ENCODE results near the gene UFM1. TPM values are rescaled to one million over a fixed set of nuclear protein-coding genes. Genes with fewer than 3 reads are reported as not detected.

UFM1 gene
- total RNA-seq, 1 donor from 2014 or later: 33.0 TPM

GRCh38 chr13:38321654-38322053 lies 28.0 kb upstream of the UFM1 start:
- H3K4me3 ChIP-seq (ENCODE audit: low read depth, low read length): no peak overlapping the region
- TF ChIP-seq, protein P1, sequence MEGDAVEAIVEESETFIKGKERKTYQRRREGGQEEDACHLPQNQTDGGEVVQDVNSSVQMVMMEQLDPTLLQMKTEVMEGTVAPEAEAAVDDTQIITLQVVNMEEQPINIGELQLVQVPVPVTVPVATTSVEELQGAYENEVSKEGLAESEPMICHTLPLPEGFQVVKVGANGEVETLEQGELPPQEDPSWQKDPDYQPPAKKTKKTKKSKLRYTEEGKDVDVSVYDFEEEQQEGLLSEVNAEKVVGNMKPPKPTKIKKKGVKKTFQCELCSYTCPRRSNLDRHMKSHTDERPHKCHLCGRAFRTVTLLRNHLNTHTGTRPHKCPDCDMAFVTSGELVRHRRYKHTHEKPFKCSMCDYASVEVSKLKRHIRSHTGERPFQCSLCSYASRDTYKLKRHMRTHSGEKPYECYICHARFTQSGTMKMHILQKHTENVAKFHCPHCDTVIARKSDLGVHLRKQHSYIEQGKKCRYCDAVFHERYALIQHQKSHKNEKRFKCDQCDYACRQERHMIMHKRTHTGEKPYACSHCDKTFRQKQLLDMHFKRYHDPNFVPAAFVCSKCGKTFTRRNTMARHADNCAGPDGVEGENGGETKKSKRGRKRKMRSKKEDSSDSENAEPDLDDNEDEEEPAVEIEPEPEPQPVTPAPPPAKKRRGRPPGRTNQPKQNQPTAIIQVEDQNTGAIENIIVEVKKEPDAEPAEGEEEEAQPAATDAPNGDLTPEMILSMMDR (conservative IDR thresholded peaks at IDR 0.05; ENCODE audit: low read depth, low read length): no peak
- DNase-seq (ENCODE audit: low read depth): no peak

DNA sequence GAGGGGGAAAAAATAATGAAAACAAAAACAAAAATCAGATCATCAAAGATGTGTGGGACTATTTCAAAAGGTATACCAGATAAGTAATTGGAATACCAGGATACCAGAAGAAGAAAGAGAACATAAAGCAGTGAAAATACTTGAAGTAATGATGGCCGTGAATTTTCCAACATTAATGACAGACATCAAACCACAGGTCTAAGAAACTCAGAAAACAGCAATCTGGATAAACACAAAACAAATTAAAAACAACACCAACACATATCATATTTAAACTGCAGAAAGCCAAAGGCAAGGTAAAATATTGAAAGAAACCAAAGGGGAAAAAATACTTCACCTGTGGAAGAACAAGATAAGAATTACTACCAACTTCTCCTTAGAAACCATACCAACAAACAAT lies 24.2 kb upstream of the UFM1 start:
- TF ChIP-seq, protein P1 (conservative IDR thresholded peaks at IDR 0.05; ENCODE audit: low read depth, low read length): no peak
- no peak overlapping the region for H3K4me3 ChIP-seq (ENCODE audit: low read depth, low read length)
- DNase-seq (ENCODE audit: low read depth): no peak

DNA sequence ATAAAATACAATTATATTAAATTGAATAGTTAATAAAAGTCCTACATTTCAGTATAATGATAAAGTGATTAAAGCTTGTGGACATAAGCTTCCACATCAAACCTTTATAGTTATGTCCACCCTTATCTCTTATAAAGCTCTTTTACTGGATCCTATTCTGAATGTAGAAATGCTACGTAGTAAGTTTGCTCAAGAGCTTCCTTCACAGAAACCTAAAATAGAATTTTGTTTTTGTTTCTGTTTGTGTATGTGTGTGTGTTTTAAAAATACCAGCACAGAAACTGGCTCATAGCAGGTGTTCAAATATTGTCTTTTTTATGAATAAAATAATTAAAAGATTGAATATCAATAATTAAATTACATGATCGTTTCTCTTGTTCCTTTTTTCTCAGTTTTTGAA lies 21.0 kb upstream of the UFM1 start:
- H3K4me3 ChIP-seq (ENCODE audit: low read depth, low read length): no peak overlapping the region
- DNase-seq (ENCODE audit: low read depth): no peak
- TF ChIP-seq, protein P1 (conservative IDR thresholded peaks at IDR 0.05; ENCODE audit: low read depth, low read length): no peak

DNA sequence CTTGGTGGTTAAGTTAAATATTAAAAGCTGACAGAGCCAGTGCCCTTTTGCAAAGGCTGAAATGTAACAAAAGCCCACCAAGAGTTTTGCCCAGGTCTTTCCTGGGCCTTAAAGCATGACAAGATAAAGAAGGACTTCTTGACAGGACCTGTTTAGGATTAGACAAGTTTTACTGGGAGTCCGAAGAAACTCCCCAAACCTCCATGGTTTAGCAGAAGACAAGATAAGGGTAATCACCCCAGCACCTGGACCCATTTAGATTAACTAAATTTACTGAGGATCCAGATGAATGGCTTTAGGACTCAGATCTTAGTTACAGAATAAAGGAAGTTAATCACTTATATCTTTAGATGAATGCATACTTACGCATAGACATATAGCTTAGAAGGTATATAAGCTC lies 14.8 kb upstream of the UFM1 start:
- H3K4me3 ChIP-seq (ENCODE audit: low read depth, low read length): no peak overlapping the region
- no peak for DNase-seq (ENCODE audit: low read depth)
- TF ChIP-seq, protein P1 (conservative IDR thresholded peaks at IDR 0.05; ENCODE audit: low read depth, low read length): no peak

GRCh38 chr13:38338089-38338488 lies 11.6 kb upstream of the UFM1 start:
- no peak overlapping the region for H3K4me3 ChIP-seq (ENCODE audit: low read depth, low read length)

GRCh38 chr13:38340624-38341023 lies 9.0 kb upstream of the UFM1 start:
- no peak for DNase-seq (ENCODE audit: low read depth)
- no peak overlapping the region for H3K4me3 ChIP-seq (ENCODE audit: low read depth, low read length)
- TF ChIP-seq, protein P1 (conservative IDR thresholded peaks at IDR 0.05; ENCODE audit: low read depth, low read length): no peak

More at GRCh38 chr13:38338089-38338488, 11.6 kb upstream of the UFM1 start:
- DNase-seq (ENCODE audit: low read depth): no peak
- TF ChIP-seq, protein P1 (conservative IDR thresholded peaks at IDR 0.05; ENCODE audit: low read depth, low read length): no peak

DNA sequence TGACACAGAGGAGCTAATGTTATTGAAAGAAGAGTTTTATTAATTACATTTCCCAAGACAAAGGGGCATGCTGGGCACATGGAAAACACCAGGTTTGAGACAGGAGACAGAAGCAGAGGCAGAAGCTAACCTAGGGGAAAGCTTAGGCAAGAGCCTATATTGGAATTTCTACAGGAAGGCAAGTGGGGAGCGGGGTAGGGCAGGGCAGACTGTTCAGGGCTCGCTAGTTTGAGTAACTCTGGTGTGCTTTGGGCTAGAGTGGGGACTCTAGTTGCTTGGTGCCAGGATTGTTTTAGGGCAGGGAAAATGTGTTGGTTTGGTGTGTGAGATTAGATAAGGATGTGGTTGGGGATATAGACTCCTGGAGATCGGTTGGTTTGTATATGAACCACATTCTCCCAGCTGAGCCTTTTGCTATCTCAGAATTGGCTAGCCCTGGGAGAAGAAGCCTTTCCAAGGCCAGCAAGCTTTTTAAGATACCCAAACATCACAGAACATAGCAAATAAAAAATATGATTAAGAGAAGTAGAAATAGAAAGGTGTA lies 8.4 kb upstream of the UFM1 start:
- no peak overlapping the region for H3K4me3 ChIP-seq (ENCODE audit: low read depth, low read length)
- DNase-seq (ENCODE audit: low read depth): no peak
- TF ChIP-seq, protein P1 (conservative IDR thresholded peaks at IDR 0.05; ENCODE audit: low read depth, low read length): no peak

All from epithelial cell of proximal tubule (primary cell).